GM20431 (cell line): ENCODE data around the gene CENPF.
"Not testable (repeated sequence)": the region's sequence is repeated elsewhere in the genome, so short reads cannot be mapped to it uniquely, and the experiment has no call there.

Source experiments
- in situ Hi-C: fragments of 300-500 bp; cut with MseI, MboI; formaldehyde crosslinking; loops from one replicate; pipeline ENCODE4 v1.15.0; 2020; ENCODE audit warnings: low sequenced_read_pairs; ENCODE audit not compliant: unreplicated experiment

Gene CENPF

GRCh38 chr1:214582289-214582891 is 20.6 kb upstream of the CENPF start:
- in situ Hi-C loops, result loop anchor here (25.0 kb wide), 1 partner anchor 245 kb away; no protein-coding TSS in a partner anchor

GRCh38 chr1:214583113-214583512 is 19.9 kb upstream of the CENPF start:
- in situ Hi-C loops, result loop anchor here (25.0 kb wide), 1 partner anchor 246 kb away; no protein-coding TSS in a partner anchor

- in situ Hi-C loops, result loop anchor here (25.0 kb wide), 1 partner anchor 247 kb away; no protein-coding TSS in a partner anchor
Measured at GRCh38 chr1:214583824-214584554, 19.0 kb upstream of the CENPF start.

GRCh38 chr1:214584805-214585766 is 17.9 kb upstream of the CENPF start:
- in situ Hi-C loops, result loop anchor here (25.0 kb wide), 1 partner anchor 248 kb away; no protein-coding TSS in a partner anchor

- in situ Hi-C loops, result loop anchor here (25.0 kb wide), 1 partner anchor 249 kb away; no protein-coding TSS in a partner anchor
Measured at GRCh38 chr1:214586621-214587020, 16.4 kb upstream of the CENPF start.

- in situ Hi-C loops, result loop anchor here (25.0 kb wide), 1 partner anchor 250 kb away; no protein-coding TSS in a partner anchor
Measured at GRCh38 chr1:214587165-214587564, 15.8 kb upstream of the CENPF start.

GRCh38 chr1:214588963-214589597 is 13.9 kb upstream of the CENPF start:
- in situ Hi-C loops, result loop anchor here (25.0 kb wide), 1 partner anchor 252 kb away; no protein-coding TSS in a partner anchor

GRCh38 chr1:214590696-214591095 is 12.3 kb upstream of the CENPF start:
- in situ Hi-C loops, result loop anchor here (25.0 kb wide), 1 partner anchor 253 kb away; no protein-coding TSS in a partner anchor

GRCh38 chr1:214591918-214592317 is 11.1 kb upstream of the CENPF start:
- in situ Hi-C loops, result loop anchor here (25.0 kb wide), 1 partner anchor 255 kb away; no protein-coding TSS in a partner anchor

- in situ Hi-C loops, result loop anchor here (25.0 kb wide), 1 partner anchor 256 kb away; no protein-coding TSS in a partner anchor
Measured at GRCh38 chr1:214593158-214593557, 9.8 kb upstream of the CENPF start.

- in situ Hi-C loops, result no loop called here
Measured at GRCh38 chr1:214603819-214604252, 841 bp downstream of the CENPF start.

GRCh38 chr1:214604523-214604922 is 1.5 kb downstream of the CENPF start:
- in situ Hi-C loops, result no loop called here

- in situ Hi-C loops, result not testable (repeated sequence)
Measured at GRCh38 chr1:214605484-214605883, 2.5 kb downstream of the CENPF start.

- in situ Hi-C loops, result not testable (repeated sequence)
Measured at GRCh38 chr1:214605933-214606925, 3.2 kb downstream of the CENPF start.

- in situ Hi-C loops, result not testable (repeated sequence)
Measured at GRCh38 chr1:214607492-214608215, 4.7 kb downstream of the CENPF start.

GRCh38 chr1:214608216-214608783 is 5.3 kb downstream of the CENPF start:
- in situ Hi-C loops, result not testable (repeated sequence)

- in situ Hi-C loops, result not testable (repeated sequence)
Measured at GRCh38 chr1:214608817-214609216, 5.8 kb downstream of the CENPF start.
